Hepatocyte (in vitro differentiated cells): Measurements from ENCODE around the gene LDLRAD3. TPM values are rescaled to one million over a fixed set of nuclear protein-coding genes. Genes with fewer than 3 reads are reported as not detected.

Experiments used
- DNase-seq: peaks from one replicate; pipeline ENCODE4 v3.0.0-alpha.2; 2016; ENCODE audit warnings: low spot score
- H2AFZ ChIP-seq: fragments of 200-600 bp; sonication (generic); 2 replicates; pipeline ENCODE4 v1.6.0; 2016; ENCODE audit warnings: antibody characterized with exemption, mild to moderate bottlenecking
- H3K27ac ChIP-seq: fragments of 200-600 bp; sonication (generic); 2 replicates; pipeline ENCODE4 v1.5.1; 2016; ENCODE audit warnings: mild to moderate bottlenecking
- H3K27me3 ChIP-seq: fragments of 200-600 bp; sonication (generic); 2 replicates; pipeline ENCODE4 v1.6.1; 2016
- H3K36me3 ChIP-seq: fragments of 200-600 bp; sonication (generic); replicated peaks from 2 replicates; pipeline ENCODE4 v1.5.1; 2016; ENCODE audit warnings: low read depth; ENCODE audit not compliant: insufficient read depth
- H3K4me1 ChIP-seq: fragments of 200-600 bp; sonication (generic); 2 replicates; pipeline ENCODE4 v1.5.1; 2016; ENCODE audit warnings: mild to moderate bottlenecking, moderate library complexity; ENCODE audit not compliant: insufficient read depth
- H3K4me2 ChIP-seq: fragments of 200-600 bp; sonication (generic); 2 replicates; pipeline ENCODE4 v1.6.0; 2016
- H3K4me3 ChIP-seq: fragments of 200-600 bp; sonication (generic); 2 replicates; pipeline ENCODE4 v1.5.1; 2016; ENCODE audit warnings: mild to moderate bottlenecking
- H3K79me2 ChIP-seq: fragments of 200-600 bp; sonication (generic); 2 replicates; pipeline ENCODE4 v1.6.0; 2017; ENCODE audit warnings: mild to moderate bottlenecking
- H3K9me2 ChIP-seq: fragments of 200-600 bp; sonication (generic); replicated peaks from 2 replicates; pipeline ENCODE4 v1.6.0; 2017; ENCODE audit warnings: mild to moderate bottlenecking; ENCODE audit not compliant: insufficient read depth
- H3K9me3 ChIP-seq: fragments of 200-600 bp; sonication (generic); 2 replicates; pipeline ENCODE4 v1.5.1; 2016; ENCODE audit warnings: low read depth, mild to moderate bottlenecking
- H4K20me1 ChIP-seq: fragments of 200-600 bp; sonication (generic); 2 replicates; pipeline ENCODE4 v1.6.0; 2016; ENCODE audit warnings: mild to moderate bottlenecking; ENCODE audit not compliant: insufficient read depth, poor library complexity, severe bottlenecking
- EZH2 ChIP-seq: fragments of 200-600 bp; sonication (generic); IDR thresholded peaks from 2 replicates; pipeline ENCODE4 v1.6.1; 2016; ENCODE audit warnings: antibody characterized with exemption, mild to moderate bottlenecking, borderline replicate concordance
- EZH2phosphoT487 ChIP-seq: fragments of 200-600 bp; sonication (generic); IDR thresholded peaks from one replicate; pipeline ENCODE4 v1.6.1; 2018; ENCODE audit warnings: antibody characterized with exemption, mild to moderate bottlenecking, low read depth, moderate library complexity; ENCODE audit not compliant: unreplicated experiment, severe bottlenecking
- WGBS: methylation state at CpG from one replicate; pipeline ENCODE4 v1.1.6; 2016; ENCODE audit warnings: low lambda C conversion rate; ENCODE audit errors: missing lambda C conversion rate; 5-methylcytosine and 5-hydroxymethylcytosine counted together
- polyA plus RNA-seq: library from polyadenylated mRNA; unstranded; fragments of >200 nt; fragmentation: Nextera tagmentation; extraction: Ambion mirVana; gene quantifications from 2 replicates; pipeline ENCODE4 v1.2.1, GENCODE V29; 2016
- total RNA-seq: library from RNA; depleted of rRNA; stranded (reverse); fragments of >200 nt; gene quantifications from 2 replicates; pipeline ENCODE4 v1.2.3, GENCODE V29; 2014
- TF ChIP-seq, protein P1 (sequence below): fragments of 200-600 bp; sonication (generic); IDR thresholded peaks from 2 replicates; pipeline ENCODE4 v1.5.1; 2016; ENCODE audit warnings: antibody characterized with exemption, mild to moderate bottlenecking; ENCODE audit not compliant: poor library complexity

The LDLRAD3 gene
- total and polyA plus RNA-seq, 2 experiments from 2014 or later: 12.2 TPM

GRCh38 chr11:36165621-36166397 is 221.9 kb downstream of the LDLRAD3 start:
- Histone ChIP-seq H3K4me2 (no peak overlapping the region), H3K9me3 (no peaks in the 10 kb centered on the region), H3K27me3 (no peaks in the 10 kb centered on the region), H2AFZ (no peak overlapping the region), H3K36me3 (no peaks in the 10 kb centered on the region), H3K27ac (no peak overlapping the region), H3K9me2 (no peaks in the 10 kb centered on the region), H3K4me3 (no peak overlapping the region), H4K20me1 (no peaks in the 10 kb centered on the region), H3K79me2 (no peaks in the 10 kb centered on the region), H3K4me1 (peaks cover 17% of the 10 kb centered on the region)
- no peak for TF ChIP-seq EZH2
- no peak for DNase-seq
- 53% methylated on average over 3 of the region's 3 CpGs for WGBS

- no peak overlapping the region for H3K4me2 ChIP-seq
- H2AFZ ChIP-seq: no peak overlapping the region
- no peaks in the 10 kb centered on the region for H3K79me2 ChIP-seq
- TF ChIP-seq EZH2phosphoT487: no peak
- TF ChIP-seq, protein P1, sequence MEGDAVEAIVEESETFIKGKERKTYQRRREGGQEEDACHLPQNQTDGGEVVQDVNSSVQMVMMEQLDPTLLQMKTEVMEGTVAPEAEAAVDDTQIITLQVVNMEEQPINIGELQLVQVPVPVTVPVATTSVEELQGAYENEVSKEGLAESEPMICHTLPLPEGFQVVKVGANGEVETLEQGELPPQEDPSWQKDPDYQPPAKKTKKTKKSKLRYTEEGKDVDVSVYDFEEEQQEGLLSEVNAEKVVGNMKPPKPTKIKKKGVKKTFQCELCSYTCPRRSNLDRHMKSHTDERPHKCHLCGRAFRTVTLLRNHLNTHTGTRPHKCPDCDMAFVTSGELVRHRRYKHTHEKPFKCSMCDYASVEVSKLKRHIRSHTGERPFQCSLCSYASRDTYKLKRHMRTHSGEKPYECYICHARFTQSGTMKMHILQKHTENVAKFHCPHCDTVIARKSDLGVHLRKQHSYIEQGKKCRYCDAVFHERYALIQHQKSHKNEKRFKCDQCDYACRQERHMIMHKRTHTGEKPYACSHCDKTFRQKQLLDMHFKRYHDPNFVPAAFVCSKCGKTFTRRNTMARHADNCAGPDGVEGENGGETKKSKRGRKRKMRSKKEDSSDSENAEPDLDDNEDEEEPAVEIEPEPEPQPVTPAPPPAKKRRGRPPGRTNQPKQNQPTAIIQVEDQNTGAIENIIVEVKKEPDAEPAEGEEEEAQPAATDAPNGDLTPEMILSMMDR: no peak
- no peak for TF ChIP-seq EZH2
- H3K27me3 ChIP-seq: no peaks in the 10 kb centered on the region
- H3K9me3 ChIP-seq: no peaks in the 10 kb centered on the region
- H3K36me3 ChIP-seq: no peaks in the 10 kb centered on the region
- no peak overlapping the region for H3K27ac ChIP-seq
- no peak for DNase-seq
- 91% methylated on average over 4 of the region's 4 CpGs for WGBS
- H4K20me1 ChIP-seq: no peaks in the 10 kb centered on the region
- peaks cover 17% of the 10 kb centered on the region for H3K4me1 ChIP-seq
- H3K4me3 ChIP-seq: no peak overlapping the region
- no peaks in the 10 kb centered on the region for H3K9me2 ChIP-seq
These were observed 223.2 kb downstream of the LDLRAD3 start for GRCh38 chr11:36167073-36167472.

- TF ChIP-seq EZH2 (no peak), EZH2phosphoT487 (no peak)
- TF ChIP-seq, protein P1: no peak
- 94% methylated on average over 6 of the region's 6 CpGs for WGBS
- Histone ChIP-seq H3K36me3 (no peaks in the 10 kb centered on the region), H3K9me2 (no peaks in the 10 kb centered on the region), H4K20me1 (no peaks in the 10 kb centered on the region), H2AFZ (no peak overlapping the region), H3K27me3 (no peaks in the 10 kb centered on the region), H3K4me1 (peaks cover 17% of the 10 kb centered on the region), H3K79me2 (no peaks in the 10 kb centered on the region), H3K4me3 (no peak overlapping the region), H3K9me3 (no peaks in the 10 kb centered on the region), H3K27ac (no peak overlapping the region), H3K4me2 (no peak overlapping the region)
- no peak for DNase-seq
These were observed 223.9 kb downstream of the LDLRAD3 start for GRCh38 chr11:36167729-36168128.

DNA sequence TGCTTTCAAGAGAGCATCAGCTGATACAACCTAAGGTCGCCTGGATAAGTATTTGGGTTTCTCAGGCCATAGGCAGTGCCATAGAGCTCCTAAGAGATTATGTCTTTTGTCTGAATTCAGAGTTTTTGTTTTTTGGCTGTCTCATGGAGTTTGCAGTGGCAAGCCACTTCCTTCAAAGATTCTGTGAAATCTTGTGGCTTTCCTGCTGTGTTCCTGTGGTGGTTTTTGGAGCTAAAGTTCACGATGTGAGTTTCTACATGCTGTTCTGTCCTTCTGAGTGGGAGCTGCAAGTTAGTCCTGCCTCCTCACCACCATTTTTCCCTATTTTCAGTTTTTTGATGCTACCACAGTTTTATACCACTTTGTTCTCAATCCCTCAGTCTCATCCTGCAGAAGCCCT is 234.0 kb downstream of the LDLRAD3 start:
- Histone ChIP-seq H3K9me2 (no peaks in the 10 kb centered on the region), H3K4me3 (no peak overlapping the region), H3K79me2 (no peaks in the 10 kb centered on the region), H3K4me1 (no peaks in the 10 kb centered on the region), H4K20me1 (no peaks in the 10 kb centered on the region), H2AFZ (no peak overlapping the region), H3K27ac (no peak overlapping the region), H3K4me2 (no peak overlapping the region), H3K9me3 (no peaks in the 10 kb centered on the region), H3K27me3 (no peaks in the 10 kb centered on the region), H3K36me3 (no peaks in the 10 kb centered on the region)
- WGBS: 91% methylated on average over 2 of the region's 2 CpGs
- TF ChIP-seq EZH2 (no peak), EZH2phosphoT487 (no peak)
- TF ChIP-seq, protein P1: no peak
- no peak for DNase-seq
